Measurements from ENCODE around the gene EZR.

Gene EZR

DNA sequence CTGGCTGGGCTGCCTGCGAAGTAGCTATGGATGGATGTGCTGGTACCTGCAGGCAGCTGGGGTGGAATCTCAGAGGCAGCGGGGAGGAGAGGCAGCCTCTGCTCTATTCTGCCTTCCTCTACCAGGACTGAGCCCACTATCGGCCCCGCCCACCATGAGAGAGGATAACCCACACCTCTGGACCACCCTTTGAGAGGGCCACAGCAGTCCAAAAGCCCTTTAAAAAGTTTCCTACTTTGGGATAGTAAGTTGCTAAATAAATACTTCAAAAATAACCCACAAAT lies 36.1 kb downstream of the EZR start:
- H3K27me3 Mint-ChIP-seq: no peaks in the 10 kb centered on the region
- H3K27ac Mint-ChIP-seq: no peak overlapping the region
- H3K9me3 Mint-ChIP-seq: no peaks in the 10 kb centered on the region
- H3K36me3 Mint-ChIP-seq (ENCODE audit: low read depth): peaks cover 91% of the 10 kb centered on the region
- no peak overlapping the region for H3K4me3 Mint-ChIP-seq
- H3K4me1 Mint-ChIP-seq (ENCODE audit: low read depth): peaks cover 14% of the 10 kb centered on the region

DNA sequence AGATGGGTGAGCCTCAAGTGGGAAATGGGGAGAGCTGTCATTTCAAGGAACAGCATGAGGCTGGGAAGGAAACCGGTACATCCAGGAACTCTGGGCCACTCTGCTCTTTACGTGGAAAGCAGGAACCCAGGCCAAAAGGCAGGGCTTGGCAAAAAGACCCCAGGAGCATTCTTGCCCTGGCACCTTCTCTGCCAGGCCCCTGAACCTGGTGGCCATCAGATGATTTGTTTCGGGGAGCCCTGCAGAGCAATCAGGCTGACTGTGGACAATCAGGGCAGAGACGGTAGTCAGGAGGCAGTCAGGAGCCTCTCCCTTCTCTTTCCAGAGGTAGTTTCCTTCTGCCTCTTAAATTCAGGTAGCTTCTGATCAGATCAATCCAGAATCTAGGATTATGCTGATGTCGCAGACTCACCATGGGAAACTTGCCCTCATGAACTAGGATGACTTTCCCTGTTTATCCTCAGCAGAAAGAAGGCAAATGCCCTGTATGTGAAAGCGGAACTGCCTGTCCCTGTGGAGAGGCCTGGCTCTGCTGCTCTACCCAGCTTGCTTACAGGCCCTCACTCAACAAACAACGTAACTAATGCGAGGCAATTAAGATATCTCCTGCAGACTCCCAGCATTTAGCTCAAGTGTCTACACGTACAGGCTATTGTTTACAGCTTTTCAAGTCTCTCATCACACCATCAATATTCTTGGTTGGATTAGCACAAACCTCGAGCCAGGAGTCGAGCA lies 36.6 kb downstream of the EZR start:
- peaks cover 91% of the 10 kb centered on the region for H3K36me3 Mint-ChIP-seq (ENCODE audit: low read depth)
- peaks cover 14% of the 10 kb centered on the region for H3K4me1 Mint-ChIP-seq (ENCODE audit: low read depth)
- H3K4me3 Mint-ChIP-seq: no peak overlapping the region

DNA sequence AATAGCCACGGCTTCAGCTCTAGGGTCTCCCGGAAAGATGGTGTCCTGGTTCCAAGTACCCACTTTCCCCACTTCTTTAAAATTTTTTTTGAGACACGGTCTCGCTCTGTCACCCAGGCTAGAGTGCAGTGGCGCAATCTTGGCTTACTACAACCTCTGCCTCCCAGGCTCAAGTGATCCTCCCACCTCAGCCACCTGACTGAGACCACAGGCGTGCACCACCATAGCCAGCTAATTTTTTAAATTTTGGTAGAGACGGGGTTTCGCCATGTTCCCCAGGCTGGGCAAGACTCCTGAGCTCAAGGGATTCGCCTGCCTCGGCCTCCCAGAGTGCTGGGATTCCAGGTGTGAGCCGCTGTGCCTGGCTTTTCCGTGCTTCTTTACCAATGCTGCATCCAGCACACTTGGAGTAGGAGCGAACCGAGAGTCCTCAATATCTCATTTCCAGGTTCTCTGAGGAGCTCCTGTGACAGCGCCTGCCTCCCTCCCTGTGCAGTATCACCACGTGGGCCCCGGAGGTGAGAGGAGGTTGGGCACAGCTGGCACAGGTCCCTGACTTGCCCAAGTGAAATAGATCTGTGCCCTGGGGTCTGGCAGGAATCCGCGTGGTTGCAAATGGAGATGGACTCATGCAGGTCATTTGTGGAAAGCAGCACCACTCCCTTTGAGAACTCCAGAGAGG lies 37.3 kb downstream of the EZR start:
- Mint-ChIP-seq H3K27ac (no peak overlapping the region), H3K36me3 (ENCODE audit: low read depth) (peaks cover 91% of the 10 kb centered on the region), H3K4me3 (no peak overlapping the region), H3K9me3 (no peaks in the 10 kb centered on the region), H3K4me1 (ENCODE audit: low read depth) (peaks cover 12% of the 10 kb centered on the region), H3K27me3 (no peaks in the 10 kb centered on the region)

More for the DNA sequence above, 36.6 kb downstream of the EZR start:
- Mint-ChIP-seq H3K9me3 (no peaks in the 10 kb centered on the region), H3K27ac (no peak overlapping the region), H3K27me3 (no peaks in the 10 kb centered on the region)

DNA sequence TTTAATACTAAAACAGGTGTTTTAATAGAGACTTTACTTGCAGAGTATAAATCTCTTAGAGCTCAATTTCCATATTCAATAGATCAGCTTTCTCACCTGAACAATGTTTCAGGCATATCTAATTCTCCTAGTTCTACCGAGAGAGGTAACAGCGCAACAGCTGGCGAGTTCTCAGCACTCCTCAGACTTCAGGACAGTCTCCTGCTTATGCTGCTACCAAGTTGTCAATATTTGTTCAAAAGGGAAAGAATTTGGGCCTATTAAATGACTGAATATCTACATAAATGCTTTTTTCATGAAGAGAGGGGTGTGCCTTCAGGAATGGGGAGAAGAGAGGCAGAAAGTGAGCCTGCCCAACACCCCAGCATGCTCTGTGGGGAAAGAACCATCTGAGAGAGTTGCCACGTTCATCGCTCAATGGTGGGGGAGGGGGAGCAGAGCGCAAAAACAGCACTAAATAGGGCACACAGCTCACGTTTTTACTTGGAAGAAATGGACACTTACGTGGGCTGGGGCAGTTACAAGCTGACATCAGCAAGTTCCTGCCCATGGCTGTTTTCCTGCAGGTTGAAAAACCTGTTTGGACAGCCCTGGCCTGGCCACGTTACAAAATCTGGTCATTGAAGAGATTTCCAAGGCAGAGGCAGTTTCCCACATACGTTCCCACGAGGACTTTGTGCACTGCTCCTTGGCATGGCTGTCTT lies 38.0 kb downstream of the EZR start:
- Mint-ChIP-seq H3K9me3 (no peaks in the 10 kb centered on the region), H3K4me1 (ENCODE audit: low read depth) (peaks cover 12% of the 10 kb centered on the region), H3K36me3 (ENCODE audit: low read depth) (peaks cover 89% of the 10 kb centered on the region), H3K27me3 (no peaks in the 10 kb centered on the region), H3K4me3 (no peak overlapping the region), H3K27ac (peak overlapping the region; percentile 67)

DNA sequence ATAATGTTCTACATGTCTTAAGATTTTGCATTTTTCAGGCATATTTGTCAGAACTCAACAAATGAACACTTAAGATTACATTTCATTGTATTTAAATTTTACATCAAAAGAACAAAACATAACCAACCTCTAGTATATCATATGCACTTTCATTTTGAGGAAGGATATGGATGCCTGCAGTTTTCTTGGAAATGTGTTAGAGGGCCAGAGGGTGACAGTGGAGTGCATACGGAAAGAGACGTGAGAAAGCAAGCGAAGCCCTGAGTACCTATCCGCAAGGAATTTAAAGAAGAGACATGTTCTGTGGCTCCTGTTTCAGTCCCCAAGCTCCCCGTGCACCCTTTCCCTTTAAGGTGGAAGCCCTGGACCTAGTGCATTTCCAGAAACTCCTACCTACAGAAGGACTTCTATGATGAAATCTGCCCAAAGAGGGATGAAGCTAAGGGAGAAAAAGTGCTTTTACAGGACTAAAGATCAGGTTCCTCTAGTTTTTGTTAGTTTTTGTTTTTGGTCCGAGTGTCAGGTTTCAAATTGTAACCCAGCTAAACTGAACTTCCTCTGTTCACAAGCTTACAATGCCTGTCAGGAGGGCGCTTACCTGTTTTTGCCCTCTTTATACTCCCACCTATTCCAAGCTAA lies 38.8 kb downstream of the EZR start:
- peaks cover 16% of the 10 kb centered on the region for H3K4me1 Mint-ChIP-seq (ENCODE audit: low read depth)
- H3K27ac Mint-ChIP-seq: peak overlapping the region; percentile 67
- no peak overlapping the region for H3K4me3 Mint-ChIP-seq
- H3K36me3 Mint-ChIP-seq (ENCODE audit: low read depth): peaks cover 94% of the 10 kb centered on the region
- no peaks in the 10 kb centered on the region for H3K27me3 Mint-ChIP-seq
- H3K9me3 Mint-ChIP-seq: no peaks in the 10 kb centered on the region

DNA sequence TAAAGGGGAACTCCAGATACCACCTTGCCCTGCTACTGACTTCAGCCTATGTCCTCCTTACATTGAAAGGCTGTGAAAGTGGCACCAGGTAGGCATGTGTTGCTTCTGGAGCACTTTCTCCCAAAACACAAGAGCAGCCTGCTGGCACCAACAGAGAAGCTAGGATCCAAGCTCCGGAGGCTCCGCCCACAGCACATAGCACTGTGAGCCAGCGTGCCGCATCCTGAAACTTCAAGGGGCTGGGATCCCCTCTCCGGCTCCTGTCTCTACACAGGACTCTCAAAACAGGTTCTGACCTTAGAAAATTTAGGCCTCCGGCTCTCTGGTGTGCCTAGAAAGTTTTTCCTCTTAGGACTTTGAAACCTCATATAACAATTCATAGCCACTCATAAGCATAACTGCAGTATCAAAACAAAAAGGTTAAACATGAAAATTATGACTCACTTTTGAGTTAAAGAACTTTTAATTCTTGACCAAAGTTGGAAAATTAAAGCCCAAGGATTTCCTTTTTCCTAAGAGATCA lies 41.1 kb downstream of the EZR start:
- no peak overlapping the region for H3K4me3 Mint-ChIP-seq
- H3K4me1 Mint-ChIP-seq (ENCODE audit: low read depth): peaks cover 28% of the 10 kb centered on the region
- no peaks in the 10 kb centered on the region for H3K27me3 Mint-ChIP-seq
- peak overlapping the region; percentile 12 for H3K27ac Mint-ChIP-seq
- no peaks in the 10 kb centered on the region for H3K9me3 Mint-ChIP-seq
- H3K36me3 Mint-ChIP-seq (ENCODE audit: low read depth): peaks cover 93% of the 10 kb centered on the region

DNA sequence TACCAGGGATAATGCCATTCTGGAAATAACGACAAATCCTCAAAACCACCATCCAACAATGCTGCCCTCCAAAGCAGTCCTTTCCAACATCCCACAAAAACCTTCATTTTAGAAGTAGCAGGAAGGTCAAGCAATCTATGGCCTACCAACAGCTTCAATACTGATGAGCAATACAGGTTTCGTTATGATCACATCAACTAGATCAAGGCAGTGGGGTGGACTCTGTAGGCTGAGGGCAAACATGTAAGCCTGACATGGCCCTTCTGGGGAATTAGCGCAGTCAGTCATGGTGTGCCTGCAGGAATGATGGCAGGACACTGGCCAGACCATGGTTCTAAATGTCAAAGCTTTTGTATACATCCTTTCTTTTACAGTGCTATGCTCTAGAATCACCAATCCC lies 41.7 kb downstream of the EZR start:
- Mint-ChIP-seq H3K4me3 (no peak overlapping the region), H3K36me3 (ENCODE audit: low read depth) (peaks cover 93% of the 10 kb centered on the region), H3K4me1 (ENCODE audit: low read depth) (peaks cover 34% of the 10 kb centered on the region), H3K27ac (peak overlapping the region; percentile 10), H3K27me3 (no peaks in the 10 kb centered on the region), H3K9me3 (no peaks in the 10 kb centered on the region)

DNA sequence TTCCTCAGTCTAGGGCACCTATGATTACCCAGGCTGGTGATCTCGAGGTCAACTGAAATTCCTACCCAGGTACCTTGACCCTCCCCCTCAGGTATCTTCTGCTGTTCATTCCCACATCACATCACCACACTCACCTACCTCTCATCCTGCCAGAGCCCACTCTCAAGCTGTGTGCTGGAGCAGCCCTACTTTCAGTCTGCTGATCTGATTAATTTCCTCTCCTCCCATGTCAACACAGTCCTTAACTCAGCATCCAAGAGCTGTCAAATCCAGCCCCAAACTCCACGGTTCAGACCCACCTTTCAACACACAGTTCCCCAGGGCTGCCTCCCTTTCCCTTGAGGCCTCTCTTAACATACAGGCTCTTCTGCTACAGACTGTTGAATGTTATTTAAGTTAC lies 42.4 kb downstream of the EZR start:
- Mint-ChIP-seq H3K9me3 (no peaks in the 10 kb centered on the region), H3K27ac (peak overlapping the region; percentile 42), H3K4me3 (no peak overlapping the region), H3K27me3 (no peaks in the 10 kb centered on the region), H3K36me3 (ENCODE audit: low read depth) (peaks cover 92% of the 10 kb centered on the region), H3K4me1 (ENCODE audit: low read depth) (peaks cover 40% of the 10 kb centered on the region)

DNA sequence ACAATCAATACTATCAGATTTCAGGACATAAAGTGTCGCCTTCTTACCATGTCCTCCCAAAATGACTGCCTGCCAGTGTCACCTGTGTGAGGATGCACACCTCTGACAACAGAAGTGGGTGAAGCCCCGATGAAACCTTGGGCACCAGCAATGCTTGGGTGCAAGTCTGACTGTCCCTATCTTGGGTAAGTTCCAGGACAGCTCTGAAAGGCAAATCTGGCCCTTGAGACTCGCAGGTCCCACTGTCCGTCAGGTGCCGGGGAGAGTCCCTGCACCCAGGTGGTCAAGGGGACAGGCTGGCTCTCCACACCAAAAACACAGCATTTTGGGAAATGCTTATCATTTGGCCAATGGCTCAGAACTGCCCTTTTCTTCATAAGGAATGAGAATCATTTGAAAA lies 43.3 kb downstream of the EZR start:
- H3K4me3 Mint-ChIP-seq: no peak overlapping the region
- H3K36me3 Mint-ChIP-seq (ENCODE audit: low read depth): peaks cover 91% of the 10 kb centered on the region
- H3K4me1 Mint-ChIP-seq (ENCODE audit: low read depth): peaks cover 47% of the 10 kb centered on the region
- no peaks in the 10 kb centered on the region for H3K9me3 Mint-ChIP-seq
- H3K27ac Mint-ChIP-seq: no peak overlapping the region
- H3K27me3 Mint-ChIP-seq: no peaks in the 10 kb centered on the region

DNA sequence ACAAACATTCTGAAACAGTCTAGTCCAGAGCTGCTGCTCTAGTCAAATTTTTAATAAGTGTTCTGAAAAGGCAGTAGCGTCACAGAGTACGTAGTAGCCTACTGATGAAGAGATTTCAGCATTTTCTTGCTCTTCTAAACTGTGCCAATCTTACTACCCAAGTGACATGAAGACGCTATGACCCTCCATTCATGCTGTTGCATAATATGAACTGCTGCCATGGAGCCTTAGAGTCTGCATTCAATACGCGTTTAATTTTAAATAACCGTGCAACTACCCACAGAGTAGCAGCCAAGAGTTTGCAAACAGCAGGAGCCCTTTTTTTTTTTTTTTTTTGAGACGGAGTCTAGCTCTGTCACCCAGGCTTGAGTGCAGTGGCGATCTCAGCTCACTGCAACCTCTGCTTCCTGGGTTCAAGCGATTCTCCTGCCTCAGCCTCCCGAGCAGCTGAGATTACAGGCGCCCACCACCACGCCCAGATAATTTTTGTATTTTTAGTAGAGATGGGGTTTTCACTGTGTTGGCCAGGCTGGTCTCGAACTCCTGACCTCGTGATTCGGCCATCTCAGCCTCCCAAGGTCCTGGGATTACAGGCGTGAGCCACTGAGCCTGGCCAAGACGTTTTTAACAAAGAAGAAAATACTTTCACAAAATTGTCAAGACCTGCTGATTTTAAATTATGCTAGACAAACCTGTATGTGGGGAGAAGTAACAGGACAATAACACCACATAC lies 44.3 kb downstream of the EZR start:
- H3K36me3 Mint-ChIP-seq (ENCODE audit: low read depth): peaks cover 91% of the 10 kb centered on the region
- H3K9me3 Mint-ChIP-seq: no peaks in the 10 kb centered on the region
- H3K4me3 Mint-ChIP-seq: no peak overlapping the region
- peak overlapping the region; percentile 6 for H3K27ac Mint-ChIP-seq
- H3K4me1 Mint-ChIP-seq (ENCODE audit: low read depth): peaks cover 57% of the 10 kb centered on the region
- no peaks in the 10 kb centered on the region for H3K27me3 Mint-ChIP-seq

DNA sequence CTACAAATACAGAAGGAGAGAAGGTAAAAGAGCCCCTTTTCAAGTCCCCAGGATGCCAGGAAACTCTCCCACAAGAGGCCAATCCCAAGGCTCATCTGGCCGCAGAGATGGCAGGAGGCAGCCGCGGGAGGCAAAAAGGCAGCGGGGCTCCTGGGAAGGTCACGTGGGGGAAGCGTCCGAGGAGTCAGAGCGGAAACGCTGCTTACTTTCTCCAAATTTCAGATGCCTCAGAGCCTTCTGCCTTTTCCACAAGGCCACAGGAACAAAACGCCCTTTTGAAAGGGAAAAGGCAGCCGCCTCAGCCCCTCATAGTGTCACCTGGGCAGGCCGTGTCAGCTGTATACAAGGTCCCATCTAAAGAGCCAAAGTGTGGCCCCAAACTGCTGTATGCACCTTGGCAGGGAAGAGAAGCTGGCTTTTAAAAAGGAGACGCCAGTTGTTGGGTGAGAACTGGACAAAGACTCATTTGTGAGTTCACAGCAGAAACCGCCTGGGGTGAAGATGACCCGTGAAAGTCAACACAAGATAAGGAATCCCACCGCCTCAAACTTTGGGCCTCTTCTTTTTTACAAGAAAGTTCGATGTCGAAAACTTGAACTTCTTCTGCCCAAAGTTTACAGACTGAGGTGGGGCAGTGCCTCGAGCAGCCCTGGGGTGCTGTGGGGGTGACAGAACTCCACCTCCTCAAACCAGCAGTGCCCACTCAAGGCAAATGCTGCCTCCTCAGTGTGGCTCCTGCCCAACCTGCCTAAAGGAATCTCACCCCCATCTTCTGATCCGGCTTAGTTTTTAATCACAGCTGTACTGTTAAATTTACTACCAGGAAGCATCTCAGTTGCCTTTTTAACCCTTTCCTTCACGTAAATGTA lies 45.4 kb downstream of the EZR start:
- Mint-ChIP-seq H3K27ac (peak overlapping the region; percentile 6), H3K4me3 (no peak overlapping the region), H3K4me1 (ENCODE audit: low read depth) (peaks cover 59% of the 10 kb centered on the region), H3K36me3 (ENCODE audit: low read depth) (peaks cover 93% of the 10 kb centered on the region), H3K27me3 (no peaks in the 10 kb centered on the region), H3K9me3 (no peaks in the 10 kb centered on the region)

DNA sequence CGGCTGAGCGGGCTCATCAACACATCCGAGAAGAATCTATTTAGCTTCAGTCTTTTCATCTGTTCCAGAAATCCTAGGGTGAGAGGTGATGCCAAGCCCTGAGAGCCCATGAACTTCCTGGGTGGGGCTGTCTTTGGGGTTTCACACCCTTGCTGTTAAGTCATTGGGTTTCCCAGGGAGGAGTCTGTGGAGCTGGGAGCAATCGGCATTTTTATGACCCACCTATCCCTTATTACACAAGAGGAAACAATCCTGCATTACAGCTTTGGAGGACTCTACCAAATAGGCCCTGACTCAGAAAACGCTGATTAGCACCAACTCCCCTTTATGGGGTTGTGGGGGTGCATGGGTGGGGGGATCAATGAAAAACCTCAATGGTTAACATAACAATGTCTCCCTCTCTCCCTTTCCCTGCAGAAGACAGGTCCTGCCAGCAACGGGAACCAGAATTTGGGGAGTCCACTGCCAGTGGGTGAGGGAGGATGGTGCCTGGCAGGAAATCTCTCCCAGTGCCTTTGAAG lies 46.3 kb downstream of the EZR start:
- Mint-ChIP-seq H3K36me3 (ENCODE audit: low read depth) (peaks cover 93% of the 10 kb centered on the region), H3K27ac (peak overlapping the region; percentile 17), H3K4me3 (no peak overlapping the region), H3K9me3 (no peaks in the 10 kb centered on the region), H3K27me3 (no peaks in the 10 kb centered on the region), H3K4me1 (ENCODE audit: low read depth) (peaks cover 53% of the 10 kb centered on the region)

DNA sequence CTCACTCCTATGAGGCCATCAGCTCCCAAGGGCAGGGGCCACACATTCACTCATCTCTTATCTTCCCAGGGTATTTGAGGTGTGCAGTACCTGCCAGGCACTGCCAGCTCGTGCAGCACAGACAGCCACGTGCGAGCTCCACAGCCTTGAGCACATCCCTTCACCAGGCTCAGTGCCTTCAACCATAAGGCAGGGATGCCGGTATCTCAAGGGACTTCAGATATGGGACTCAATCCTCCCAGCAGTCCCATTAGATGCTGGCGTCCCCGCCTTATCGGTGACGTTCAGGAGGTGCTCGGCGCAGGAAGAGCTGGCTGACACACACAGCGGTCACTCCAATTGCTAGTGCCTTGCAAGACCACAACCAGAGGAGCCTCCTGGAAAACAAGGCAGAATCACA lies 47.0 kb downstream of the EZR start:
- Mint-ChIP-seq H3K36me3 (ENCODE audit: low read depth) (peaks cover 93% of the 10 kb centered on the region), H3K4me1 (ENCODE audit: low read depth) (peaks cover 53% of the 10 kb centered on the region), H3K4me3 (no peak overlapping the region), H3K9me3 (no peaks in the 10 kb centered on the region), H3K27ac (peak overlapping the region; percentile 69), H3K27me3 (no peaks in the 10 kb centered on the region)

All from stimulated activated naive CD8-positive, alpha-beta T cell treated with anti-CD3 and anti-CD28 coated beads, Interleukin-15, Interleukin-2, amounts not matched to agents 100 ng/mL and 50 ng/mL, for 24 hours (primary cell).